Measurements from ENCODE around the gene CYBB. TPM values are rescaled to one million over a fixed set of nuclear protein-coding genes. Genes with fewer than 3 reads are reported as not detected.

CYBB gene
- polyA plus RNA-seq, 4 donors, result 2.2 to 14.2 (median 7.4) TPM

GRCh38 chrX:37829721-37830120, 49.9 kb downstream of the CYBB start:
- no peaks in the 10 kb centered on the region for H3K36me3 ChIP-seq (ENCODE audit: control insufficient read depth in 3 of 3, insufficient read depth in 2 of 3, low read depth in 1 of 3, low read length in 3 of 3)
- no peaks in the 10 kb centered on the region for H3K9me3 ChIP-seq (ENCODE audit: control insufficient read depth in 2 of 2, insufficient read depth in 1 of 2, low read depth in 1 of 2, low read length in 1 of 2)
- no peaks in the 10 kb centered on the region for H3K27me3 ChIP-seq (ENCODE audit: control insufficient read depth in 3 of 3, insufficient read depth in 3 of 3, low read length in 3 of 3)
- no peak overlapping the region for H3K4me3 ChIP-seq (ENCODE audit: low read depth in 1 of 3, low read length in 3 of 3)
- 51 to 68% (median 54%) methylated on average over 1 of the region's 1 CpG for WGBS, 3 donors
- H3K4me1 ChIP-seq (ENCODE audit: control insufficient read depth in 3 of 3, insufficient read depth in 2 of 3, low read depth in 1 of 3, low read length in 2 of 3), result no peaks in the 10 kb centered on the region
- FAIRE-seq, result no peak
- DNase-seq, result no peak
- no peak overlapping the region for H3K27ac ChIP-seq (ENCODE audit: low read depth in 1 of 3, low read length in 2 of 3)

GRCh38 chrX:37830371-37830770, 50.5 kb downstream of the CYBB start:
- H3K4me3 ChIP-seq (ENCODE audit: low read depth in 1 of 3, low read length in 3 of 3), result no peak overlapping the region
- H3K36me3 ChIP-seq (ENCODE audit: control insufficient read depth in 3 of 3, insufficient read depth in 2 of 3, low read depth in 1 of 3, low read length in 3 of 3), result no peaks in the 10 kb centered on the region
- H3K27ac ChIP-seq (ENCODE audit: low read depth in 1 of 3, low read length in 2 of 3), result no peak overlapping the region
- DNase-seq (no peak), FAIRE-seq (no peak)
- WGBS, 3 donors, result 70 to 89% (median 77%) methylated on average over 1 of the region's 1 CpG
- H3K9me3 ChIP-seq (ENCODE audit: control insufficient read depth in 2 of 2, insufficient read depth in 1 of 2, low read depth in 1 of 2, low read length in 1 of 2), result no peaks in the 10 kb centered on the region
- H3K27me3 ChIP-seq (ENCODE audit: control insufficient read depth in 3 of 3, insufficient read depth in 3 of 3, low read length in 3 of 3), result no peaks in the 10 kb centered on the region
- no peaks in the 10 kb centered on the region for H3K4me1 ChIP-seq (ENCODE audit: control insufficient read depth in 3 of 3, insufficient read depth in 2 of 3, low read depth in 1 of 3, low read length in 2 of 3)

- 59 to 89% (median 76%) methylated on average over 4 of the region's 4 CpGs for WGBS, 3 donors
Measured at GRCh38 chrX:37834937-37835336, 55.1 kb downstream of the CYBB start.

GRCh38 chrX:37840931-37841330, 61.1 kb downstream of the CYBB start:
- WGBS, 3 donors, result 69 to 95% (median 90%) methylated on average over 3 of the region's 3 CpGs
- Histone ChIP-seq H3K27ac (ENCODE audit: low read depth in 1 of 3, low read length in 2 of 3) (no peak overlapping the region), H3K9me3 (ENCODE audit: control insufficient read depth in 2 of 2, insufficient read depth in 1 of 2, low read depth in 1 of 2, low read length in 1 of 2) (peaks cover 0 to 2% of the 10 kb centered on the region in 2 donors), H3K4me3 (ENCODE audit: low read depth in 1 of 3, low read length in 3 of 3) (no peak overlapping the region), H3K4me1 (ENCODE audit: control insufficient read depth in 3 of 3, insufficient read depth in 2 of 3, low read depth in 1 of 3, low read length in 2 of 3) (no peaks in the 10 kb centered on the region), H3K36me3 (ENCODE audit: control insufficient read depth in 3 of 3, insufficient read depth in 2 of 3, low read depth in 1 of 3, low read length in 3 of 3) (peaks cover 0 to 4% (median 0%) of the 10 kb centered on the region in 3 donors), H3K27me3 (ENCODE audit: control insufficient read depth in 3 of 3, insufficient read depth in 3 of 3, low read length in 3 of 3) (no peaks in the 10 kb centered on the region)
- FAIRE-seq (no peak), DNase-seq (no peak)

More at GRCh38 chrX:37834937-37835336, 55.1 kb downstream of the CYBB start:
- no peak for FAIRE-seq
- DNase-seq, result no peak
- Histone ChIP-seq H3K4me3 (ENCODE audit: low read depth in 1 of 3, low read length in 3 of 3) (no peak overlapping the region), H3K27me3 (ENCODE audit: control insufficient read depth in 3 of 3, insufficient read depth in 3 of 3, low read length in 3 of 3) (no peaks in the 10 kb centered on the region), H3K27ac (ENCODE audit: low read depth in 1 of 3, low read length in 2 of 3) (no peak overlapping the region), H3K9me3 (ENCODE audit: control insufficient read depth in 2 of 2, insufficient read depth in 1 of 2, low read depth in 1 of 2, low read length in 1 of 2) (peaks cover 0 to 2% of the 10 kb centered on the region in 2 donors), H3K4me1 (ENCODE audit: control insufficient read depth in 3 of 3, insufficient read depth in 2 of 3, low read depth in 1 of 3, low read length in 2 of 3) (no peaks in the 10 kb centered on the region), H3K36me3 (ENCODE audit: control insufficient read depth in 3 of 3, insufficient read depth in 2 of 3, low read depth in 1 of 3, low read length in 3 of 3) (peaks cover 0 to 4% (median 0%) of the 10 kb centered on the region in 3 donors)

GRCh38 chrX:37844622-37845021, 64.8 kb downstream of the CYBB start:
- Histone ChIP-seq H3K36me3 (ENCODE audit: control insufficient read depth in 3 of 3, insufficient read depth in 2 of 3, low read depth in 1 of 3, low read length in 3 of 3) (no peaks in the 10 kb centered on the region), H3K4me3 (ENCODE audit: low read depth in 1 of 3, low read length in 3 of 3) (no peak overlapping the region), H3K4me1 (ENCODE audit: control insufficient read depth in 3 of 3, insufficient read depth in 2 of 3, low read depth in 1 of 3, low read length in 2 of 3) (no peaks in the 10 kb centered on the region), H3K27ac (ENCODE audit: low read depth in 1 of 3, low read length in 2 of 3) (no peak overlapping the region), H3K9me3 (ENCODE audit: control insufficient read depth in 2 of 2, insufficient read depth in 1 of 2, low read depth in 1 of 2, low read length in 1 of 2) (no peaks in the 10 kb centered on the region), H3K27me3 (ENCODE audit: control insufficient read depth in 3 of 3, insufficient read depth in 3 of 3, low read length in 3 of 3) (no peaks in the 10 kb centered on the region)
- DNase-seq (no peak), FAIRE-seq (no peak)

GRCh38 chrX:37846141-37846540, 66.3 kb downstream of the CYBB start:
- Histone ChIP-seq H3K9me3 (ENCODE audit: control insufficient read depth in 2 of 2, insufficient read depth in 1 of 2, low read depth in 1 of 2, low read length in 1 of 2) (no peaks in the 10 kb centered on the region), H3K4me1 (ENCODE audit: control insufficient read depth in 3 of 3, insufficient read depth in 2 of 3, low read depth in 1 of 3, low read length in 2 of 3) (no peaks in the 10 kb centered on the region), H3K36me3 (ENCODE audit: control insufficient read depth in 3 of 3, insufficient read depth in 2 of 3, low read depth in 1 of 3, low read length in 3 of 3) (no peaks in the 10 kb centered on the region), H3K27me3 (ENCODE audit: control insufficient read depth in 3 of 3, insufficient read depth in 3 of 3, low read length in 3 of 3) (no peaks in the 10 kb centered on the region), H3K4me3 (ENCODE audit: low read depth in 1 of 3, low read length in 3 of 3) (no peak overlapping the region), H3K27ac (ENCODE audit: low read depth in 1 of 3, low read length in 2 of 3) (peak overlapping the region in 1 of 3 donors; percentile 39)
- DNase-seq (no peak), FAIRE-seq (no peak)
- WGBS, 3 donors, result 65 to 73% (median 73%) methylated on average over 3 of the region's 3 CpGs

GRCh38 chrX:37846558-37846933, 66.7 kb downstream of the CYBB start:
- Histone ChIP-seq H3K36me3 (ENCODE audit: control insufficient read depth in 3 of 3, insufficient read depth in 2 of 3, low read depth in 1 of 3, low read length in 3 of 3) (no peaks in the 10 kb centered on the region), H3K27ac (ENCODE audit: low read depth in 1 of 3, low read length in 2 of 3) (peak overlapping the region in 2 of 3 donors; percentile 65 to 80), H3K4me3 (ENCODE audit: low read depth in 1 of 3, low read length in 3 of 3) (peak overlapping the region; percentile 64 to 81 (median 70)), H3K27me3 (ENCODE audit: control insufficient read depth in 3 of 3, insufficient read depth in 3 of 3, low read length in 3 of 3) (no peaks in the 10 kb centered on the region), H3K9me3 (ENCODE audit: control insufficient read depth in 2 of 2, insufficient read depth in 1 of 2, low read depth in 1 of 2, low read length in 1 of 2) (no peaks in the 10 kb centered on the region), H3K4me1 (ENCODE audit: control insufficient read depth in 3 of 3, insufficient read depth in 2 of 3, low read depth in 1 of 3, low read length in 2 of 3) (no peaks in the 10 kb centered on the region)
- DNase-seq, result no peak
- WGBS, 3 donors, result 21 to 26% (median 21%) methylated on average over 1 of the region's 1 CpG
- no peak for FAIRE-seq

- peak; percentile 85 to 90 for DNase-seq
- no peaks in the 10 kb centered on the region for H3K4me1 ChIP-seq (ENCODE audit: control insufficient read depth in 3 of 3, insufficient read depth in 2 of 3, low read depth in 1 of 3, low read length in 2 of 3)
- H3K36me3 ChIP-seq (ENCODE audit: control insufficient read depth in 3 of 3, insufficient read depth in 2 of 3, low read depth in 1 of 3, low read length in 3 of 3), result no peaks in the 10 kb centered on the region
- FAIRE-seq, result no peak
- 0 to 41% (median 8%) methylated on average over 37 to 67 of the region's 67 CpGs for whole genome bisulfite sequencing, 3 donors
- H3K27ac ChIP-seq (ENCODE audit: low read depth in 1 of 3, low read length in 2 of 3), result peak within 1 kb of the TSS; percentile 53 to 80 (median 65)
- H3K27me3 ChIP-seq (ENCODE audit: control insufficient read depth in 3 of 3, insufficient read depth in 3 of 3, low read length in 3 of 3), result no peaks in the 10 kb centered on the region
- peak within 1 kb of the TSS; percentile 64 to 81 (median 70) for H3K4me3 ChIP-seq (ENCODE audit: low read depth in 1 of 3, low read length in 3 of 3)
- H3K9me3 ChIP-seq (ENCODE audit: control insufficient read depth in 2 of 2, insufficient read depth in 1 of 2, low read depth in 1 of 2, low read length in 1 of 2), result no peaks in the 10 kb centered on the region
Measured at GRCh38 chrX:37846934-37847732, 67.3 kb downstream of the CYBB start, which contains the start of gene DYNLT3. Gene DYNLT3, minus strand, starts transcription at chrX:37847571. Its CDS starts 61 bp downstream, at chrX:37847510.

All from small intestine (tissue), 7 donors.